ENCODE measurements around the gene NR6A1. TPM values are rescaled to one million over a fixed set of nuclear protein-coding genes. Genes with fewer than 3 reads are reported as not detected.

The NR6A1 gene
- total and polyA plus RNA-seq, 2 of the 13 experiments (the other 11 are each of a cell fraction or from before 2014, with no cell fraction given), result 28.1 to 31.5 TPM

DNA sequence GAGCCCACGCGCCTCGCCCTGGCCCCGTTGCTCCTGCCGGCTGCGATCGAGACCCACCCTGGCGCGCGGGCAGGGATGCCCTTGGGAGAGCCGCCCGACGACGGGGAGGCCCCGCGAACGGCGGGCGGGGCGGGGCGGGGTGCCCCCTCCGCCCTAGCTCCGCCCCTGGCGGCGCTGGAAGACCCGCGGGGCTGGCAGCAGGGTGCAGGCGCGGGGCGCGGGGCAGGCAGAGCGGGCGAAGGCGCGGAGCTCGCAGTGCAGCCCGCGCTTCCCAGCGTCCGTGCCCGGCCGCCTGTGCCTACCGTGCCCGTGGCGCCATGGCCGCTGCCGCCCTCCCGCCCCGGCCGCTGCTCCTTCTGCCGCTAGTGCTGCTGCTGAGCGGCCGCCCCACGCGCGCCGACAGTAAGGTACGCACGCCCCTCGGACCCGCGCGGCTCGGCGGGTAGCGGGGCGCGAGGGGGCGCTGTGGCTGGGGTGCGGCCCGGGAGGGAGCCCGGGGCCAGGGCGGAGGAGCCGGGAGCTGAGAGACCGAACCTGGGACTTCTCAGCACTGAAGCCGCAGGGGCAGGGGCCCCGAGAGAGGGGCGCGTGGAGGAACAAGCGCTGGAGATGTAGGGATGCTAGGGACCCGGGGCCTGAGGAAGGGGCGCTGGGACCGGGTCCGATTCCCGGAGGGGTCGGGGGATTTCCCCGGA is 6.0 kb upstream of the NR6A1 start, which contains the start of gene OLFML2A (continued):
- TF ChIP-seq, protein P1, sequence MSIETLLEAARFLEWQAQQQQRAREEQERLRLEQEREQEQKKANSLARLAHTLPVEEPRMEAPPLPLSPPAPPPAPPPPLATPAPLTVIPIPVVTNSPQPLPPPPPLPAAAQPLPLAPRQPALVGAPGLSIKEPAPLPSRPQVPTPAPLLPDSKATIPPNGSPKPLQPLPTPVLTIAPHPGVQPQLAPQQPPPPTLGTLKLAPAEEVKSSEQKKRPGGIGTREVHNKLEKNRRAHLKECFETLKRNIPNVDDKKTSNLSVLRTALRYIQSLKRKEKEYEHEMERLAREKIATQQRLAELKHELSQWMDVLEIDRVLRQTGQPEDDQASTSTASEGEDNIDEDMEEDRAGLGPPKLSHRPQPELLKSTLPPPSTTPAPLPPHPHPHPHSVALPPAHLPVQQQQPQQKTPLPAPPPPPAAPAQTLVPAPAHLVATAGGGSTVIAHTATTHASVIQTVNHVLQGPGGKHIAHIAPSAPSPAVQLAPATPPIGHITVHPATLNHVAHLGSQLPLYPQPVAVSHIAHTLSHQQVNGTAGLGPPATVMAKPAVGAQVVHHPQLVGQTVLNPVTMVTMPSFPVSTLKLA (IDR thresholded peaks at IDR 0.05), result no peak
- TF ChIP-seq, protein P2, sequence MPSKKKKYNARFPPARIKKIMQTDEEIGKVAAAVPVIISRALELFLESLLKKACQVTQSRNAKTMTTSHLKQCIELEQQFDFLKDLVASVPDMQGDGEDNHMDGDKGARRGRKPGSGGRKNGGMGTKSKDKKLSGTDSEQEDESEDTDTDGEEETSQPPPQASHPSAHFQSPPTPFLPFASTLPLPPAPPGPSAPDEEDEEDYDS (CRISPR knock-in tag; IDR thresholded peaks at IDR 0.05), result no peak
- TF ChIP-seq FOXP4 (CRISPR knock-in tag; IDR thresholded peaks at IDR 0.05), result no peak
- TF ChIP-seq, protein P3, sequence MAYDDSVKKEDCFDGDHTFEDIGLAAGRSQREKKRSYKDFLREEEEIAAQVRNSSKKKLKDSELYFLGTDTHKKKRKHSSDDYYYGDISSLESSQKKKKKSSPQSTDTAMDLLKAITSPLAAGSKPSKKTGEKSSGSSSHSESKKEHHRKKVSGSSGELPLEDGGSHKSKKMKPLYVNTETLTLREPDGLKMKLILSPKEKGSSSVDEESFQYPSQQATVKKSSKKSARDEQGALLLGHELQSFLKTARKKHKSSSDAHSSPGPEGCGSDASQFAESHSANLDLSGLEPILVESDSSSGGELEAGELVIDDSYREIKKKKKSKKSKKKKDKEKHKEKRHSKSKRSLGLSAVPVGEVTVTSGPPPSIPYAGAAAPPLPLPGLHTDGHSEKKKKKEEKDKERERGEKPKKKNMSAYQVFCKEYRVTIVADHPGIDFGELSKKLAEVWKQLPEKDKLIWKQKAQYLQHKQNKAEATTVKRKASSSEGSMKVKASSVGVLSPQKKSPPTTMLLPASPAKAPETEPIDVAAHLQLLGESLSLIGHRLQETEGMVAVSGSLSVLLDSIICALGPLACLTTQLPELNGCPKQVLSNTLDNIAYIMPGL (CRISPR knock-in tag; IDR thresholded peaks at IDR 0.05; ENCODE audit: borderline replicate concordance in 1 of 2, low read depth in 1 of 2), result peak in 1 of 2 experiments; percentile 43; a peak in 1 of 4 replicates
- TF ChIP-seq ZNF563 (CRISPR knock-in tag; IDR thresholded peaks at IDR 0.05), result 0 out of 2 replicates have a peak, but pooled peaks have one; percentile 8
- TF ChIP-seq ZNF768 (CRISPR knock-in tag; IDR thresholded peaks at IDR 0.05), result 0 out of 2 replicates have a peak, but pooled peaks have one; percentile 4
- TF ChIP-seq, protein P4, sequence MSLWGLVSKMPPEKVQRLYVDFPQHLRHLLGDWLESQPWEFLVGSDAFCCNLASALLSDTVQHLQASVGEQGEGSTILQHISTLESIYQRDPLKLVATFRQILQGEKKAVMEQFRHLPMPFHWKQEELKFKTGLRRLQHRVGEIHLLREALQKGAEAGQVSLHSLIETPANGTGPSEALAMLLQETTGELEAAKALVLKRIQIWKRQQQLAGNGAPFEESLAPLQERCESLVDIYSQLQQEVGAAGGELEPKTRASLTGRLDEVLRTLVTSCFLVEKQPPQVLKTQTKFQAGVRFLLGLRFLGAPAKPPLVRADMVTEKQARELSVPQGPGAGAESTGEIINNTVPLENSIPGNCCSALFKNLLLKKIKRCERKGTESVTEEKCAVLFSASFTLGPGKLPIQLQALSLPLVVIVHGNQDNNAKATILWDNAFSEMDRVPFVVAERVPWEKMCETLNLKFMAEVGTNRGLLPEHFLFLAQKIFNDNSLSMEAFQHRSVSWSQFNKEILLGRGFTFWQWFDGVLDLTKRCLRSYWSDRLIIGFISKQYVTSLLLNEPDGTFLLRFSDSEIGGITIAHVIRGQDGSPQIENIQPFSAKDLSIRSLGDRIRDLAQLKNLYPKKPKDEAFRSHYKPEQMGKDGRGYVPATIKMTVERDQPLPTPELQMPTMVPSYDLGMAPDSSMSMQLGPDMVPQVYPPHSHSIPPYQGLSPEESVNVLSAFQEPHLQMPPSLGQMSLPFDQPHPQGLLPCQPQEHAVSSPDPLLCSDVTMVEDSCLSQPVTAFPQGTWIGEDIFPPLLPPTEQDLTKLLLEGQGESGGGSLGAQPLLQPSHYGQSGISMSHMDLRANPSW (CRISPR knock-in tag; IDR thresholded peaks at IDR 0.05; ENCODE audit: borderline replicate concordance), result no peak
- TF ChIP-seq ATAD3A (CRISPR knock-in tag; IDR thresholded peaks at IDR 0.05), result no peak
- TF ChIP-seq ZNF782 (CRISPR knock-in tag; IDR thresholded peaks at IDR 0.05; ENCODE audit: borderline replicate concordance), result no peak
- no peak for TF ChIP-seq NFATC3 (CRISPR knock-in tag; IDR thresholded peaks at IDR 0.05)
- TF ChIP-seq, protein P5, sequence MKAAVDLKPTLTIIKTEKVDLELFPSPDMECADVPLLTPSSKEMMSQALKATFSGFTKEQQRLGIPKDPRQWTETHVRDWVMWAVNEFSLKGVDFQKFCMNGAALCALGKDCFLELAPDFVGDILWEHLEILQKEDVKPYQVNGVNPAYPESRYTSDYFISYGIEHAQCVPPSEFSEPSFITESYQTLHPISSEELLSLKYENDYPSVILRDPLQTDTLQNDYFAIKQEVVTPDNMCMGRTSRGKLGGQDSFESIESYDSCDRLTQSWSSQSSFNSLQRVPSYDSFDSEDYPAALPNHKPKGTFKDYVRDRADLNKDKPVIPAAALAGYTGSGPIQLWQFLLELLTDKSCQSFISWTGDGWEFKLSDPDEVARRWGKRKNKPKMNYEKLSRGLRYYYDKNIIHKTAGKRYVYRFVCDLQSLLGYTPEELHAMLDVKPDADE (CRISPR knock-in tag; IDR thresholded peaks at IDR 0.05), result no peak
- TF ChIP-seq ZBTB8A (CRISPR knock-in tag; IDR thresholded peaks at IDR 0.05; ENCODE audit: borderline replicate concordance, low read depth), result no peak
- no peak for TF ChIP-seq ZNF136 (CRISPR knock-in tag; IDR thresholded peaks at IDR 0.05; ENCODE audit: low read depth)
- TF ChIP-seq ZNF777 (CRISPR knock-in tag; IDR thresholded peaks at IDR 0.05), result peak; percentile 64; the same call in 1 of the 2 replicates
- TF ChIP-seq ZNF513 (CRISPR knock-in tag; conservative IDR thresholded peaks at IDR 0.05), result no peak
- TF ChIP-seq MIXL1 (CRISPR knock-in tag; IDR thresholded peaks at IDR 0.05), result no peak
- no peak for TF ChIP-seq ZNF264 (CRISPR knock-in tag; IDR thresholded peaks at IDR 0.05)
